NCI-H510A (cell line): ENCODE measurements around the gene KRT8.

Experiments used
- DNase-seq: peaks from one replicate; lab custom pipeline; 2025; lab: John Stamatoyannopoulos, UW

Gene KRT8

GRCh38 chr12:52925717-52926595, 21.1 kb upstream of the KRT8 start:
- DNase-seq, result peak; percentile 99

- DNase-seq, result no peak
These were observed 20.2 kb upstream of the KRT8 start for GRCh38 chr12:52924764-52925716.

GRCh38 chr12:52921488-52922165, 16.8 kb upstream of the KRT8 start:
- no peak for DNase-seq

- DNase-seq, result no peak
These were observed 16.1 kb upstream of the KRT8 start for GRCh38 chr12:52920937-52921336.

DNA sequence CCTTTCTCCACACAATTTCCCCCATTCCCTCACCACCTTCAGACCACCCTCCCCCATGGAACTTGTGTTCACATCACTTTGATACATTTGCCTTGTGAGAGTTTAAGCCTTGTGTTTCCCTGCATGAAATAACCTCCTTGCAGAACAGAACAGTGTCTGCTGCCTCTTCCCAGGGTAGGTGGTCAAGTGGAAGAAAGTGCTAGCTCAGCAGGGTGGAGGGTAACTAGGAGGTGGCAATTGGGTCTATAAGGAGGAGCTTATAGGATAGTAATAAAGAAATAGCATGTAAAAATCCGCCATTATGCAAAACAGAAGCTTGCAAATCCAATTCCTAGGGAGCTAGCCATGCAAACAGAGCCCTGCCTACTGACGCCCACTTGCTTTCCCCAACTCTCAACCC, 13.9 kb upstream of the KRT8 start:
- DNase-seq, result no peak

- no peak for DNase-seq
These were observed 13.5 kb upstream of the KRT8 start for GRCh38 chr12:52918351-52918750.

DNA sequence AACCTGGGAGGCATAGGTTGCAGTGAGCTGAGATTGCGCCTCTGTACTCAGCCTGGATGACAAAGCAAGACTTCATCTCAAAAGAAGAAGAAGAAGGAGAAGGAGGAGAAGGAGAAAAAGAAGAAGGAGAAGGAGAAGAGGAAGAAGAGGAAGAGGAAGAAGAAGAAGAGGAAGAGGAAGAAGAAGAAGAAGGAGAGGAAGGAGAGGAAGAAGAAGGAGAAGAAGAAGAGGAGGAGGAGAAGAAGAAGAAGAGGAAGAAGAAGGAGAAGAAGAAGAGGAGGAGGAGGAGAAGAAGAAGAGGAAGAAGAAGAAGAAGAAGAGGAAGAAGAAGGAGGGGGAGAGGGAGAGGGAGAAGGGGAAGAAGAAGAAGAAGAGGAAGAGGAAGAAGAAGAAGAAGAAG, 12.9 kb upstream of the KRT8 start:
- DNase-seq, result no peak

- DNase-seq, result no peak
These were observed 11.3 kb upstream of the KRT8 start for GRCh38 chr12:52916216-52916615.

DNA sequence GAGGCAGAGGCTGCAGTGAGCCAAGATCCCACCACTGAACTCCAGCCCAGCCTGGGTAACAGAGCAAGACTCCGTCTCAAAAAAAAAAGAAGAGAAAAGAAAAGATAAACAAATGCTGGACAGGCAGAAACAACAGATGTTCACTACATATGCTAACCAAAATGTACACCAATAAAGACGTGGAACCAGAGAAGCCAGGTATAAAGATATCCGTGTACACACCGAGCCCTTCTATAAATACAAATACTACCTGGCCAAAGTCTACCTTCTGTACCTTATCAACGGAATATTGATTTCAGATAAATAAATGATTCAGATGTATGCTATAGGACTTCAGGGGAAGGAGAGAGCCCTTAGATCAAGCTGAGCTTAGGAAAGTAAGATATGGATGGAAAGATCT, 10.8 kb upstream of the KRT8 start:
- DNase-seq, result no peak

- DNase-seq, result no peak
These were observed 9.8 kb upstream of the KRT8 start for GRCh38 chr12:52914576-52915121.

DNA sequence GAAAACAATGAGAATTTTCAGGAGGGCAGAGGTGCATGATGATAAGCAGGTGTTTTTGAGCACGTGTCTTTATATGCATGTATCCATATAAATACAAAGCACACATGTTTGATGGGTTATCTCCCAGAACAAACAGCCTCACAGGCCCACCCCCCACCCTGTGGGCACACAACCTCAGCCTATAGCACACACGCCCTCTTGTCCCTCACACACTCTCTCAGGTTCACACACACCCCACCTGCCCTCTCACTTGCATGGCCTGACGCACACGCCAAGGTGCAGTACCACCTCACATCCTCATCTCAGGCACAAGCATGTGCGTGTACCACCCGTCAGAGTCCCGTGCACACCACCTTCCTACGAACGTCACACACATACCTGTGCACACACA, 8.6 kb upstream of the KRT8 start:
- peak; percentile 87 for DNase-seq

GRCh38 chr12:52912711-52913430, 8.0 kb upstream of the KRT8 start:
- DNase-seq, result peak; percentile 87

GRCh38 chr12:52910248-52910883, 5.5 kb upstream of the KRT8 start:
- no peak for DNase-seq

DNA sequence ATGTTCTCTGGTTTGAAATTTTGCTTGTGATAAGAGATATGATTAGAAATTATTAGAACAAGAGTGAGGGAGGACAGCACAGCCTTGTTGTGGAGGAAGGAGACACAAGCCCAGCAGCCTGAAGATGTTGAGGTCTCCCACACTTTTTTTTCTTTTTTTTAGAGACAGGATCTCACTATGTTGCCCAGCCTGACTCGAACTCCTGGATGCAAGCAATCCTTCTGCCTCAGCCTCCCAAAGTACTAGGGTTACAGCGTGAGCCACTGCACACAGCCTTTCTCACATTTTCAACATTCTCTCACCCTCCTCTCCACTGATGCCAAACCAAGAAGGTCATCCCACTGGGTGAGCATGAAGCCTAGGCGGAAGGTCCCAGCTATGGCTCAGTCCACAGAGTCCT, 4.9 kb upstream of the KRT8 start:
- no peak for DNase-seq

- no peak for DNase-seq
These were observed 4.5 kb upstream of the KRT8 start for GRCh38 chr12:52909331-52909730.

- DNase-seq, result peak; percentile 95
These were observed 2.4 kb upstream of the KRT8 start for GRCh38 chr12:52907092-52907810.

GRCh38 chr12:52906191-52906601, 1.3 kb upstream of the KRT8 start:
- no peak for DNase-seq

DNA sequence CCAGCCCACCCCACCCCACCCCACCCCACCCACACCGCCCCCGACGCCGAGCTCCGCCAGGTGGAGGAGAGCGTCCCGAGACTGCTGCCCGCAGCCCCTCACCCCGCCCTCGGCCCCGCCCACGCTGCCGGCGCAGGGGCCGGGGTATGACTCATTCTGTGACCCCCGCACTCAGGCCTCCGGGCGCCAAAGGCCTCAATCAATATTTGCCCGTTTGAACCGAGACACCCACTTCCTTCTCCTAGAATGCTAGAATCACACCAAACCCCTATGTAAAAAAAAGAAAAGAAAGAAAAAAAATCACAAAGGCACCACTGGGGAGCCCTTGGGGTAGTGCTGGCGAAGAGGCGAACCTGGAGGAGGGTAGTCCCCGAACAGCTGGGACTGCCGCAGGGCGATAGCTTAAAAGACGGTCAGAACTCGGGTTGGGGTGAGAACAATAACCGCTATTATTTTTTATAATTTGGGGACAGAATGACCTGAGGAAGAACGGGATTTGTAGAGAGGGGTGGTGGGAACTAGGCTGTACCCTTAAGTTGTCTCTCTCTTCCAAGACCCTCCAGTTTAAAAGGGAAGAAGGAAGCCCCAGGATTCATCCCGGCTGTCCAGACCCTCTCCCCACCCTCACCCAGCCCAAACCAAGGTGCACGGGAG, 894 bp downstream of the KRT8 start:
- peak; percentile 78 for DNase-seq

DNA sequence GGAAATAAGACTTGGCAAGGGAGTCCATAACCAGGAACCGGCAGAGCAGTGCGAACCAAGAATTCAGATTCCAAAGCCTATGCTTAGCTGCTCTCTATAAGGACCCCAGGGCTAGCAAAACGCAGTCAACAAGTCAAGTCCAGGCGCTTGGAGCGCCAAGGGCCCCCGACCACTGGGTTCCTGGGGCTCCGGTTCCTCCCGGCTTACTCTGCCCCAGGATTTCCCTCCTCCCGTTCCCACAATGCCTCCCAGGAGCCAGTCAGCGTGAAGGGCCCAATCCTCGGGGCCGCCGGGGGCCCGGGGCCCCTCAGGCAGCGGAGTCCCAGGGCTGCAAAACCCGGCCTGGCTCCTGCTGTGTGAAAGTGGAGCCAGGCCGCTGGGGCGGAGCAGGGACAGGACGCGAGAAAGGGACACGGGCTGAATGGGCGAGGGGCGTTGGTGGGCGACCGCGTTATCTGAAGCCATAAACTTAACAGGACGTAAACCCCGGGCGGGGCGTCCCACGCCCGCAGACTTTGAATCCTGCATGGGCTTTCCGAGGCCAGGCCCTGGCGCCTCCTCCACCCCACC, 1.5 kb downstream of the KRT8 start:
- peak; percentile 82 for DNase-seq
